HepG2 (cell line): ENCODE data around the gene SDR42E2. TPM values are rescaled to one million over a fixed set of nuclear protein-coding genes. Genes with fewer than 3 reads are reported as not detected.

Source experiments
- ARNT2 ChIP-seq: sonication (generic); formaldehyde crosslinking; IDR thresholded peaks from 2 replicates; pipeline ENCODE4 v1.8.0; 2022; ENCODE audit warnings: mild to moderate bottlenecking, low read depth, missing genetic modification reagents, moderate library complexity
- DRAP1 ChIP-seq: IDR thresholded peaks from 2 replicates; pipeline ENCODE4 v1.6.1; 2016; ENCODE audit warnings: missing genetic modification reagents, missing compliant biosample characterization
- HCFC1 ChIP-seq: fragments of 150-350 bp; IDR thresholded peaks from 2 replicates; pipeline ENCODE4 v1.6.1; 2014; ENCODE audit warnings: low read depth, low read length
- HOMEZ ChIP-seq: IDR thresholded peaks from 2 replicates; pipeline ENCODE4 v1.6.1; 2016; ENCODE audit warnings: low read depth
- NFKBIZ ChIP-seq: IDR thresholded peaks from 2 replicates; pipeline ENCODE4 v1.6.1; 2018; ENCODE audit warnings: missing genetic modification reagents, missing compliant biosample characterization
- SMARCC2 ChIP-seq: fragments of 450-650 bp; IDR thresholded peaks from 2 replicates; pipeline ENCODE4 v1.6.1; 2017; ENCODE audit warnings: antibody characterized with exemption, mild to moderate bottlenecking
- TMF1 ChIP-seq: sonication (generic); formaldehyde crosslinking; IDR thresholded peaks from 2 replicates; pipeline ENCODE4 v1.8.1; 2022; ENCODE audit warnings: low read depth, missing genetic modification reagents
- ZFAT ChIP-seq: sonication (generic); formaldehyde crosslinking; conservative IDR thresholded peaks from 2 replicates; pipeline ENCODE4 v1.8.1; 2023; ENCODE audit warnings: missing genetic modification reagents, inconsistent platforms
- ZNF260 ChIP-seq: sonication (generic); formaldehyde crosslinking; IDR thresholded peaks from 2 replicates; pipeline ENCODE4 v1.4.0; 2020; ENCODE audit warnings: missing genetic modification reagents, low read depth, mild to moderate bottlenecking, borderline replicate concordance
- ZNF484 ChIP-seq: sonication (generic); formaldehyde crosslinking; IDR thresholded peaks from 2 replicates; pipeline ENCODE4 v1.5.1; 2020; ENCODE audit warnings: mild to moderate bottlenecking, low read depth, missing genetic modification reagents, borderline replicate concordance
- ZNF713 ChIP-seq: sonication (generic); formaldehyde crosslinking; IDR thresholded peaks from 2 replicates; pipeline ENCODE4 v1.4.0; 2020; ENCODE audit warnings: mild to moderate bottlenecking, missing genetic modification reagents
- ZZZ3 ChIP-seq: sonication (generic); formaldehyde crosslinking; IDR thresholded peaks from 2 replicates; pipeline ENCODE4 v1.4.0; 2020; ENCODE audit warnings: missing genetic modification reagents, mild to moderate bottlenecking, borderline replicate concordance
- polyA plus RNA-seq, 8 experiments: library from polyadenylated mRNA; depleted of rRNA in 3 of 8; stranded (reverse) in 7 of 8; unstranded in 1 of 8; fragments of >200 nt; fragmentation: Illumina TruSeq in 4 of 8; extraction: Trizol in 4 of 8; gene quantifications; 2 replicates each; pipeline versions ENCODE4 v1.2.1 to v1.2.3, GENCODE V29; 2011 to 2016; ENCODE audit warnings: low read depth in 4 of 8, missing spikeins in 1 of 8, mixed read lengths in 1 of 8; ENCODE audit not compliant: insufficient read depth in 1 of 8
- total RNA-seq, 5 experiments: library from RNA; depleted of rRNA; stranded (reverse); fragments of >200 nt; fragmentation: Illumina TruSeq; extraction: Trizol; gene quantifications; 2 replicates each; pipeline ENCODE4 v1.2.3, GENCODE V29; 2016; ENCODE audit warnings: low read depth in 1 of 5
- TF ChIP-seq, protein P1 (sequence below): sonication (generic); formaldehyde crosslinking; conservative IDR thresholded peaks from 2 replicates; pipeline ENCODE4 v1.8.0; 2022; ENCODE audit warnings: missing genetic modification reagents
- TF ChIP-seq, protein P2 (sequence below): conservative IDR thresholded peaks from 2 replicates; pipeline ENCODE4 v1.6.1; 2018; ENCODE audit warnings: missing genetic modification reagents
- TF ChIP-seq, protein P3 (sequence below), 2 experiments: sonication (generic) in 1 of 2; formaldehyde crosslinking in 1 of 2; IDR thresholded peaks; 2 replicates each; pipeline versions ENCODE4 v1.6.1 to v1.9.0; 2014 to 2022; ENCODE audit warnings: antibody characterized with exemption in 1 of 2, borderline replicate concordance in 1 of 2, inconsistent platforms in 1 of 2, low read depth in 1 of 2, missing genetic modification reagents in 1 of 2

Gene SDR42E2
- total and polyA plus RNA-seq, 2 of the 13 experiments (the other 11 are each of a cell fraction or from before 2014, with no cell fraction given), result 0.05 to 0.11 TPM

DNA sequence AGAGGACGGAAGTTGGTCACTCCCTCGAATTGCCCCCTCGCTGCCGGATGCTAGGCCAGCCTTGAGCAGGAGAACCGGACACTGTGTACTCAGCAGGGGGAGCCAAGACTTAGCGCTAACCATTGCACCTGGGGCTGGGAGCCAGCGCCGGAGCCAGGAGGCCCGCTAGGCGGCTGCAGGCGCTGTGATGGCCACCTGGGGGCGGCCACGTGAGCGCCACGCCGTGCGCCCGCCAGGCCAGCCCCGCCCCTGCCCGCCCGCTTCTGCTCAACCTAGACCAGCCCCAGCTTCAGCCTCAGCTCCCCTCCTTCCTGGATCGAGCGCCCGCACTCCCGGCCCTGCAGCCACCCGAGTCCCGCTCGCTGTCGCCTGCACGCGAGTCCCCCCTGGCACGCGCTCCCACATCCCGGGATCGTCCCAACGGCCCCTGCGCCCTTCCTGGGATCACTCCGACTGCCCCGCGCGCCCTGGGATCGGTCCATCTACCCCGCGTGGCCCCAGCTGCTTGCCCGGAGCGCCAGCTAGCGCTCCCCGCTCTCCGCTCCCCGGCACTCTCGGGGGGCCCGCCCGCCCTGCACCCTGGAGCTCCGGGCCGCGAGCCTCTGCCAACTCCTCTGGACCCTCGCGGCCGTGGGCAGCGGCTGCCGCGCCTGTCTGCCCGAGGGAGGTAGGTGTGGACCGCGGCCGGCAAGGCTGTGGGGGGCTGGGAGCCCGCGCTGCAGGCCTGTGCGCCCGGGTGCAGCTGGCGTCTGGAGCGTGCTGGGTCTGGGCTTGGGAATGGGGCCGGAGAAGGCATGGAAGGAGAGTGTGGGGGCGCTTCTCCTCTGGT is 43.9 kb downstream of the SDR42E2 start, which contains the start of gene EEF2K (continued):
- TF ChIP-seq, protein P1, sequence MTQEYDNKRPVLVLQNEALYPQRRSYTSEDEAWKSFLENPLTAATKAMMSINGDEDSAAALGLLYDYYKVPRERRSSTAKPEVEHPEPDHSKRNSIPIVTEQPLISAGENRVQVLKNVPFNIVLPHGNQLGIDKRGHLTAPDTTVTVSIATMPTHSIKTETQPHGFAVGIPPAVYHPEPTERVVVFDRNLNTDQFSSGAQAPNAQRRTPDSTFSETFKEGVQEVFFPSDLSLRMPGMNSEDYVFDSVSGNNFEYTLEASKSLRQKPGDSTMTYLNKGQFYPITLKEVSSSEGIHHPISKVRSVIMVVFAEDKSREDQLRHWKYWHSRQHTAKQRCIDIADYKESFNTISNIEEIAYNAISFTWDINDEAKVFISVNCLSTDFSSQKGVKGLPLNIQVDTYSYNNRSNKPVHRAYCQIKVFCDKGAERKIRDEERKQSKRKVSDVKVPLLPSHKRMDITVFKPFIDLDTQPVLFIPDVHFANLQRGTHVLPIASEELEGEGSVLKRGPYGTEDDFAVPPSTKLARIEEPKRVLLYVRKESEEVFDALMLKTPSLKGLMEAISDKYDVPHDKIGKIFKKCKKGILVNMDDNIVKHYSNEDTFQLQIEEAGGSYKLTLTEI (CRISPR knock-in tag), result no peak
- TF ChIP-seq HCFC1 (no peak), SMARCC2 (no peak), ZNF484 (CRISPR knock-in tag) (no peak), TMF1 (CRISPR knock-in tag) (peak; percentile 69; the same call in 1 of the 2 replicates), ZNF260 (CRISPR knock-in tag) (peak; percentile 94; the same call in 1 of the 2 replicates), NFKBIZ (peak; percentile 84), ZFAT (CRISPR knock-in tag) (no peak), HOMEZ (CRISPR knock-in tag) (peak; percentile 68), ZZZ3 (CRISPR knock-in tag) (0 out of 2 replicates have a peak, but pooled peaks have one; percentile 58), ZNF713 (CRISPR knock-in tag) (no peak; the same call in 1 of the 2 replicates), ARNT2 (peak; percentile 97), DRAP1 (CRISPR knock-in tag) (peak; percentile 74)
- TF ChIP-seq, protein P2, sequence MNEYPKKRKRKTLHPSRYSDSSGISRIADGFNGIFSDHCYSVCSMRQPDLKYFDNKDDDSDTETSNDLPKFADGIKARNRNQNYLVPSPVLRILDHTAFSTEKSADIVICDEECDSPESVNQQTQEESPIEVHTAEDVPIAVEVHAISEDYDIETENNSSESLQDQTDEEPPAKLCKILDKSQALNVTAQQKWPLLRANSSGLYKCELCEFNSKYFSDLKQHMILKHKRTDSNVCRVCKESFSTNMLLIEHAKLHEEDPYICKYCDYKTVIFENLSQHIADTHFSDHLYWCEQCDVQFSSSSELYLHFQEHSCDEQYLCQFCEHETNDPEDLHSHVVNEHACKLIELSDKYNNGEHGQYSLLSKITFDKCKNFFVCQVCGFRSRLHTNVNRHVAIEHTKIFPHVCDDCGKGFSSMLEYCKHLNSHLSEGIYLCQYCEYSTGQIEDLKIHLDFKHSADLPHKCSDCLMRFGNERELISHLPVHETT, result peak; percentile 92
- TF ChIP-seq, protein P3, sequence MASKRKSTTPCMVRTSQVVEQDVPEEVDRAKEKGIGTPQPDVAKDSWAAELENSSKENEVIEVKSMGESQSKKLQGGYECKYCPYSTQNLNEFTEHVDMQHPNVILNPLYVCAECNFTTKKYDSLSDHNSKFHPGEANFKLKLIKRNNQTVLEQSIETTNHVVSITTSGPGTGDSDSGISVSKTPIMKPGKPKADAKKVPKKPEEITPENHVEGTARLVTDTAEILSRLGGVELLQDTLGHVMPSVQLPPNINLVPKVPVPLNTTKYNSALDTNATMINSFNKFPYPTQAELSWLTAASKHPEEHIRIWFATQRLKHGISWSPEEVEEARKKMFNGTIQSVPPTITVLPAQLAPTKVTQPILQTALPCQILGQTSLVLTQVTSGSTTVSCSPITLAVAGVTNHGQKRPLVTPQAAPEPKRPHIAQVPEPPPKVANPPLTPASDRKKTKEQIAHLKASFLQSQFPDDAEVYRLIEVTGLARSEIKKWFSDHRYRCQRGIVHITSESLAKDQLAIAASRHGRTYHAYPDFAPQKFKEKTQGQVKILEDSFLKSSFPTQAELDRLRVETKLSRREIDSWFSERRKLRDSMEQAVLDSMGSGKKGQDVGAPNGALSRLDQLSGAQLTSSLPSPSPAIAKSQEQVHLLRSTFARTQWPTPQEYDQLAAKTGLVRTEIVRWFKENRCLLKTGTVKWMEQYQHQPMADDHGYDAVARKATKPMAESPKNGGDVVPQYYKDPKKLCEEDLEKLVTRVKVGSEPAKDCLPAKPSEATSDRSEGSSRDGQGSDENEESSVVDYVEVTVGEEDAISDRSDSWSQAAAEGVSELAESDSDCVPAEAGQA (IDR thresholded peaks at IDR 0.05; ENCODE audit: low read depth), result peak; percentile 68; the same call in 1 of the 2 replicates
- TF ChIP-seq, protein P3 (CRISPR knock-in tag; IDR thresholded peaks at IDR 0.05; ENCODE audit: borderline replicate concordance), result no peak; the same call in 1 of the 2 replicates
